NCI-H2029 (cell line): ENCODE data around the gene RXRA.

ENCODE experiments used
- DNase-seq: peaks from one replicate; lab custom pipeline; 2025; lab: John Stamatoyannopoulos, UW

Gene RXRA

GRCh38 chr9:134472256-134472655 lies 146.0 kb downstream of the RXRA start:
- DNase-seq: no peak

- DNase-seq: no peak
Observed at GRCh38 chr9:134473141-134474054, 147.1 kb downstream of the RXRA start.

DNA sequence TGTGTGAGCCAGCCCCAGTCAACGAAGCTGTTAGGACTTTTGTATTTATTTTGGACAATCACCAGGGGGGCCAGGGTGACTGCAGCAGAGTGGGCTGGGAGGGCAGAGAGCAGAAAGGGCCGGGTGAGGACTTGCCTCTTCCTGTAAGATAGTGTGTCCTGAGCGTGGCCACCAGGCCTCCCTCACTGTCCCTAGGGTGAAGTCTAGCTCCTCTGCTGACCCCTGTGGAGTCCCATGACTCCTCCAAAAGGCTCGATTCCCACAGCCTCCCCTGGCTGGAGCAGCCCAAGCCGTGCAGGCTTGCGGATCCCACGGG lies 147.8 kb downstream of the RXRA start:
- no peak for DNase-seq

- no peak for DNase-seq
Observed at GRCh38 chr9:134475011-134475790, 148.9 kb downstream of the RXRA start.

DNA sequence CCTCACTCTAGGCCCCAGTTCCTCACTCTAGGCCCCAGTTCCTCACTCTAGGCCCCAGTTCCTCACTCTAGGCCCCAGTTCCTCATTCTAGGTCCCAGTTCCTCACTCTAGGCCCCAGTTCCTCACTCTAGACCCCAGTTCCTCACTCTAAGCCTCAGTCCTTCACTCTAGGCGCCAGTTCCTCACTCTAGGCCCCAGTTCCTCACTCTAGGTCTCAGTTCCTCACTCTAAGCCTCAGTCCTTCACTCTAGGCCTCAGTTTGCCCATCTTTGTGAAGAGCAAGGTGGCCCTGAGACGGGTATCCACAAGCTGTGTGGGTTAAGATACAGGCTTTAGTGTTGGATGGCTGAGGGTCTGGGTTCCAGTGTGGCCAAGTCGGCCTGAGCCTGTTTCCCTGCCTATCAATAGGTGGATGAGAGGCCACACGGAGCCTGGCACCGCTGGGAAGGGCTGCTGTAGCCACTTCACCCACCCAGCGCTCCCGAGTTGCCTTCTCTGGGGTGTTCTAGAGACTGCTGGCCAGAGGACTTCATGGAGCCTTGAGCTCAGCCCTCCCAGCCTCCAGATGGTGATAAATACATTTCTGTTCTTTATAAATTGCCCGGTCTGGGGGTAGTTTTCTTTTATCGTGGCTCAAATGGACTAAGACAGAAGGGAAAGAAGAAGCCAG lies 150.2 kb downstream of the RXRA start:
- no peak for DNase-seq

- DNase-seq: no peak
Observed at GRCh38 chr9:134476942-134477335, 150.7 kb downstream of the RXRA start.

GRCh38 chr9:134477342-134477925 lies 151.2 kb downstream of the RXRA start:
- no peak for DNase-seq

DNA sequence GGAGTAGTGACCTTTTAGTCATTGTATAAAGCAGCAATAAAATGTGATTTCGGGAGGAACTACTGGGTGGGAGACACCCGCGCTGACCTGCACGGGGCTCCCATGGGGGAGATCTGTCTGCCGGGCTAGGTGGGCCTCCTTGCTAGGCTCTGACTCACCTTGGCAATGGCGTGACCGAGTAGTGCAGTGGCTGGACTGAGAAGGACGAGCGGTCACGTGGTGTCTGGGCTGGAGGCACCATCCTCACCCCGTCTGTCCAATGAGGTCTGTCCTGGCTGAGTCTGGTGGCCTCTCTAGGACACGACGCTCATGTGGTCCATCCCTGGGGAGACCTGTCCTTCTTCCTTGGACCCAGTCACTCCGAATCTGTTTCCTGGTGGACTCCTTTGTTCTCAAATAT lies 151.7 kb downstream of the RXRA start:
- DNase-seq: no peak

GRCh38 chr9:134481762-134482161 lies 155.5 kb downstream of the RXRA start:
- no peak for DNase-seq

GRCh38 chr9:134482226-134482625 lies 156.0 kb downstream of the RXRA start:
- DNase-seq: no peak

DNA sequence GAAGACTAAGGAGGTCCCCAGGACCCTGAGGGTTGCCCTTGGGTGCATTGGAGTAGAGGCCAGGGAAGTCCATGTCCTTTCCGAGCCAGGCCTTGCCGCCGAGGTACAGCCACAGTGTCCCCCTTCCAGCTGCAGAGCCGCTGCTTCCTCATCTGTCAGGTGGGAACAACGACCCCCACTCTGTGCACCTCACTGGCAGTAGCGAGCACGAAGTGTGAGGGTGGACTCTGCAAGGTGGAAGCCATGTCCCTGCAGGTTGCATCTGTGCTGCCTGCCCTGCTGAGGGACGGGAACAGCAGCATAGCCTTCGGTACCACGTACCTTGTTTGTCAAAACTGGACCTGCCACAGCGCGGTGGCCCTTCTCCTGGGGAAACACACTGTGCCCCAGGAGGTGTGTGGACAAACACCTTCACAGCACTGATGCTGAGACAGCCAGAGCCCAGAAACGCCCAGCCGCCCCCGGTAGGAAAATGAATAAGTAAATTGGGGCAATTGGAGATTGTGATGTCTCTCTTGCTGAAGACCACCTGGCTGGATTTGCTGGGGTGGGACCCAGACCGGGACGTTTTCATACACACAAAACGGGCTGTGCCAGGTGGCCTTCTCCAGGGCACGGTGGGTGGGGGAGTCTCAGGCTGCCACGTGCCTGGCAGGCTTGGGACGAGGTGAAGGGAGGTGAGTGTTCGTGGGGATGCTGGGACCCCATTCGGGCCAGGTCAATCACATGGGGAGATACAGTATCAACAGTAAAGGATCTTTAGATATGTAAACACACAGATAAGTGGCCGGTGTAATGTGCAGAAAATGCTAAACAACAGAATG lies 157.3 kb downstream of the RXRA start:
- DNase-seq: no peak

DNA sequence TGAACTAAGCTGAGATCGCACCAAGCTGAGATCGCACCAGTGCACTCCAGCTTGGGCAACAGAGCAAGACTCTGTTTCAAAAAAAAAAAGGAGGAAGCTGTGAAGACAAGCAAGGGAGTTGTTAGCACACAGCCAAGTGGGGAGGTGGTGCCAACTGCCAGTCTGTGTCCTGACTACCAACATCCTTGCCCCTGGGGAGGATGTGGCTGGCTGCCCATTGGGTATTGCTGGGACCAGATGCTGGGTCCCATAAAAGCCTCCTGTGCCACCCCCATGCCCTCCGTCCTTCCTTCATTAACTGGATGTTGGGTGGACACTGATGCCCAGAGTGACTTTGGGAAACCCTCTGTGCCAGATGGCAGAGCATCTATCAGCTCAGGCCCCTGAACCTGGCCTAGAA lies 158.2 kb downstream of the RXRA start:
- DNase-seq: no peak

DNA sequence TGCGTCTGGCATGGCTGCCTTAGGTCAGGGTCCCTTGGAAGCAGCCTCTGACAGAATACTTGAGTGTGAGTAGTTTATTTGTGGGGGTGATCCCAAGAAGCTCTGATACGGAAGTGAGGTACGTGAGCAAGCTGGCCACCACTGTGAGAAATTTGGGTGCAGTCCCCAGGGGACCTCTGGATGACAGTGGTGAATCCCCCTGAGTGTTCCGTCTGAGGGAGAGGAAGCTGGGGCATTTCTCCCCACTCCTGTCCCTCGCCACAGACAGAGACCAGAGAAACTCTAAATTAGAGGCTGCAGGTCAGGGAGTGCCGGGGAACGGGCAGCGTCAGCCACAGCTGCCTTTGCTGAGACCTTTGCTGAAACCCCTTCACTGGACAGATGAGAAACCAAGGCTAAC lies 159.4 kb downstream of the RXRA start:
- no peak for DNase-seq

- DNase-seq: no peak
Observed at GRCh38 chr9:134486143-134486591, 159.9 kb downstream of the RXRA start.

DNA sequence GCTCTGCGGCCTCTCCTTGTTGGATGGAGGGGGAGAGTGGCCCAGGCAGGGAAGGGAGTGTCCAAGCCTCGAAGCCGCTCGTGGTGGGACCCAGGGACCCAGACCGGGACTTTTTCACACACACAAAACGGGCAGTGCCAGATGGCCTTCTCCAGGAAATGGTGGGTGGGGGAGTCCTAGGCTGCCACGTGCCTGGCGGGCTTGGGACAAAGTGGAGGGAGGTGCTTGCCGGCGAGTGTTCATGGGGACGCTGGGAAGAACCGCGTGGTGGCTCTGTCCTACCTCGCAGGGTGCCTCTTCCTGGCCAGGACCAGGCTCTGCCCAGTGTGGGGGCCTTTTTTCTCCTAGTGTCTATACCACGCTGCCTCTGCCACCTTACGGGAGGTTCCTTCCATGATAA lies 160.3 kb downstream of the RXRA start:
- DNase-seq: no peak
